COLO668 (cell line): Measurements from ENCODE around the gene SYCE1L.
A peak's percentile ranks its signal among the peaks of the same experiment; 100 is the strongest.
"Not testable (repeated sequence)": the region's sequence is repeated elsewhere in the genome, so short reads cannot be mapped to it uniquely, and the experiment has no call there.

Experiments used
- DNase-seq: peaks from one replicate; lab custom pipeline; 2025; ENCODE audit not compliant: unreplicated experiment; lab: John Stamatoyannopoulos, UW

SYCE1L gene

DNA sequence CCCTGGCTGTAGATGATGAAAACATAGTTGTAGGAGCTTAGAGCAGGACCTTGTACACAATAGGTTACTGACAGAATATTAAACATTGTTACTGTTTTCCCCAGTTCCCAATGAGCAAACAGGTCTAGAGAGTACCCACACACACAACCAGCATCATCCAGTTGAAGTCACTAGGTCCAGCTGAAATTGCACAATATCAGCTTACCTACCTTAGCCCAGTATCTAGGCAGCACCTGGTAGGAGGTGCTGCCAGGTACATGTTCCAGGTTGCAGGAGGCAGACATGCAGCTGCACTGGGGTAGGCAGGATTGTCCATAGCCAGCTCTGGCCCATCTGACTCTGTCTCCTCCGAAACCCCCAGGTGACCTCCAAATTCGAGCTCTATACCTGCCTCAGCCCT is 1.5 kb upstream of the SYCE1L start:
- no peak for DNase-seq

DNA sequence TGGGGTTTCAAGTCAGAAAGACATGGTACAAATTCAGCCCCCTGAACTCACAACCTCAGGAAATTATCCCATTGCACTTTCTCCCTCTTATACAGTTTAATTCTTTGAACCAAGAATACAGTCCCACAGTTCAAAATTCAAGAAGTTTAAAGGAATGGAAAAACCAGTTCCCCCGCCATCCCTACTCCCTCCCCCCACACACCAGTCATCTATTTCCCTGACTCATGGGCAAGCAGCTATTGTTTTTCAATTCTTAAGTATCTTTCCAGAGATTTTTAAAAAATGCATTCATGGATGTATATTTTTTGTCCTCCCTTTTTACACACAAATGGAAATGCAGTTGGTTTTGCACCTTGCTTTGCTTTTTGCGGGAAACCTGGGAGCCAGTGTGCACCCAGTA is 7.3 kb downstream of the SYCE1L start:
- DNase-seq = no peak

DNA sequence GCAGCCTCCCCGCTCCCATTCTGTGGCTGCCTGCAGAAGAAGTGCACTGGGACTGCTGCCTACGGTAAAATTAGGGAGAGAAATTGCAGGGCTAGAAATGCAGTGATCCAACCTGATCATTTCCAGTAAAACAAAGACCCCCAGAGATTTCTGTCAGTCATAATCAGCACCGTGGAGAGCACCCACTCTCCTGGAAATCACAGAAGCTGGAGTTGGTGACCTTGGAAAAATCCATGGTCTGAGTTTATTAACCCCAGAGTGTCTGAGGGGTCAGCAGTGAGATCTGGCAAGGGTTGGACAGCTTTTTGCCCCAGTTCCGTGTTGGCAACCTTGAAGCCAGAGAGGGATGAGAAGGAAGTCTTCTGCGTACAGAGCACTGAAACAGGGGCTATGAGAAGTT is 7.8 kb downstream of the SYCE1L start:
- DNase-seq = no peak

DNA sequence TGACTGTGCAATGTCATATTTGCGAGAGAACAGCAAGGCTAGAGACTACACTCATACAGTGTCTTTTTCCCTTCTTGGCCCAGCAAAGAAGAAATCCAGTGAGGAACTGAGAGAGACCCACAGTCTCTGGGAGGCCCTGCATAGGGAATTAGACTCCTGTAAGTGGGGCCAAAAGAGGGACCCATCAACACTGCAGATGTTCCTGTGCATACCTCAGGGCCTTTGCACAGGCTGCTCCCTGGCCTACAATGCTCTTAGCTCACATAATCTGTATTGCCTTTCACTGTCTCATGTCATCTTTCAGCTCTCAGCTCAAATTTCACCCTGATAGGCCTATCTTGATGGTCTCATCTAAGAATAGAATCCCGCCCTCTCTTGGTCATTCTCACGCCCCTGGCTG is 9.2 kb downstream of the SYCE1L start:
- no peak for DNase-seq

DNA sequence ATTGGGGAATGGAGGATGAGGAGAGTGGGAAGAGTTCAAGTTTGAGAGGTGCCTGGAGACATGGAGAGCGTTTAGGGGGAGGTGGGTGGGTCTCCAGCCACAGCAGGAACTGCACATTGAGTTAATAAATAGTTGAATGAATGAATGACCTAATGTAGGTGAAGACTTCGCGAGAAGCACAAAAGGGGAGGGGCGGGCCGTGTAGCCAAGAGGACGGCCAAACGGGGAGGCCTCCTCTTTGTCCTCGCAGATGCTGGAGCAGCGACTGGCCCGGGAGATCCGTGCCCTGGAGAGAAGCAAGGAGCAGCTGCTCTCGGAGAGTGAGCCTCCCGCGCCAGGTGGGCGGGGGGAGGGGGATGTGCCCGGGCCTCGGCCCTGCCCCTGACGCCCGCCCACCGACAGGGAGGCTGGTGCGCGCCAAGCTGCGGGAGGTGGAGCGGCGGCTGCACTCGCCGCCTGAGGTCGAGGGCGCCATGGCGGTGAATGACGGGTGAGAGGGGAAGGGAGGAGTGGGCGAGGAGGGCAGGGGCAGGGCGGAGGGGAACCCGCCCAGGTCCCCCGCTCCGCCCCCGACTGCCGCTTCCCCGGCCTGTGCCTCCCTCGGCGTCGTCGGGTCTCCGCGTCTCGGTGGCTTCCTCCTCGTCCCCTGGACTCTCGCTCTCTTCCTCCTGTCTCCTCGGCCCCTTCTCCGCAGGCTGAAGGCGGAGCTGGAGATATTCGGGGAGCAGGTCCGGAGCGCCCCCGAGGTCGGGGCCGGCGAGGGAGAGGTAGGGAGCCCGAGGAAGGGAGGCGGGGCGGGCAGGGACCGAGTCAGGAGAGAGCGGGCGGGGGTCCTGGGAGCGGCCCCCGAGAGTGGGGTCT is 12.9 kb downstream of the SYCE1L start:
- peak; percentile 93 for DNase-seq

DNA sequence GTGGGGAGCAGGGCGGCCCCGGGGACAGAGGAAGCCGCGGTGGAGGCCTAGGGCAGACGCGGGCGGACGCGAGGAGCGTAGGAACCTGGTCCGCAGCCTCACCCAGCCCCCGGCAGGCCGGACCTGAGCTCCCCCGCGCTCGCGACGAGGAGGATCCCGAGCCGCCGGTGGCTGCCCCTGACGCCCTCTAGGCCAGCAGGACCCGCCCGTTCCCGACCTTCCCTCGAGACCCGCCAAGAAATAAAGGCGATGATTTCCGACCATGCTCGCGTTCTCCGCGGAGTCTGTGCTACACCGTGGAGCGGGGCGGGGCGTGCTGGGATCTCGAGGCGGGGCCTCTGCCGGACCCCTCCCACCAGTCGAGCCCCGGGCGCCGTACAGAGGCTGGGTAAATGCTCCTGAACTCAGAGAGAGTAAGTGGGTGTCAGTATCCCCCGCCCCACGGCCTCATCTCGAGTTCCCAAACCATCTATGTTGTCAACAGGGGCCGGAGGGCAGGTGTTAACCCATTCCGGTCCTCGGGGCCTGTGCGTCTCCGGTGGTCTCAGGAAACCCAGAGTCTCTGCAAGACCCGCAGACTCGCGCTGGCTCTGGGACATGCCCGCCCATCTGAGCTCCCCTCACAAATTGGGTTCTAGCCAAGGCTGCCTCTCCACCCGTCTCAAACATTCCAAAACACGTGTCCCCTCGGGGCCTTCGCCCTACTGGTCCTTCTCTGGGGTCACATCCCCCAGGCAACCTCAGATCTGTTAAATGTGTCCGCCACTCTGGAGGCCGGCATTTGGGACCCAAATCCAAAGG is 13.7 kb downstream of the SYCE1L start:
- peak; percentile 77 for DNase-seq

DNA sequence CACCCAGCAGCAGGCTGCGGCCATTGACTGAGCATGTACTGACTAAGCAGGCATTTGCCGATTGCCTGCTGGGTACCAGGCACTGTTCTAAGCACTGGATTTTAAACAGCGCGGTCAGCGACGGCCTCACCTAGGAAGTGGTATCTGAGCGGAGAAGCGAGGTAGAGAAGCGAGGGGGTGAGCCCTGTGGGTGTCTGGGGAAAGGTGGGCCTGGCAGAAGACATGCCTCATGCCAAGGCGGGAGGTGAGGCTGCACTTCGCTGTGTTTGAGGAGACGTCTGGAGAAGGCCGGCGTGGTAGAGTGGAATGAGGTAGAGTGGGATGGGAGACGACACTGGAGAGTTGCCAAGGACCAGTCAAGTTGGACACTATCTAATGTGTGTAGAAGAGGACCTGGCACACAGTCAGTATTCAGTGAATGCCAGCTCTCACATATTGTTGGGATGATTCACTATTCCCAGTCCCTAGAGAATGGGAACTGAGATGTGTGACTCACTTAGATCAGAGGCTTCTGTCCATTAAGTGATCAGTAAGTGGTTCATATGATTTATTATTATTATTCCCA is 14.4 kb downstream of the SYCE1L start:
- DNase-seq = no peak

DNA sequence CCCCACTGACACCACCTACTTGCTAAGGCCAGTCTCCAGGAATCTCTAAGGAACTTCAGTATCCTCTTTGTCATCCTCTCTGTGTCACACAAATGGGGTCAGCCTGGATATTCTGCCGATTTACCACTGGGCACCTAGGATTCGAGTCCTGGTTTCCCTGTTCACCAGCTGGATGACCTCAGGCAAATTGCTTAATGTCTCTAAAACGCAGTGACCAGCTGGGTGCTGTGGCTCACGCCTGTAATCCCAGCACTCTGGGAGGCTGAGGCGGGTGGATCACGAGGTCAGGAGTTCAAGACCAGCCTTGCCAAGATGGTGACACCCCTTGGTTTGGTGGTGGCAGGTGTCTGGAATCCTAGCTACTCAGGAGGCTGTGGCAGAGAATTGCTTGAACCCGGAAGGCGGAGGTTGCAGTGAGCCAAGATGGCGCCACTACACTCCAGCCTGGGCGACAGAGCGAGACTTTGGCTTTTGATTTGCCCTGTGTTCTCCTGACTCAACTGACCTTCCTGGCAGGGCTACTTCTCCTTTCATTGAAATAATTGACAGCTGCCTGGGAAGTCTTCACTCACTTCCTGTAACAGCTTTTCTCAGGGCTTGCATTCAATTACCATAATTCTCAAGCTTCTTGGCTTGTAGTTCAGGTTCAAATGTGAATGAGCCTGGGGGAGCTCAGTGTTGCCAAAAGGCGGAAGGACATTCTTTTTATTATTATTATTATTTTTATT is 15.4 kb downstream of the SYCE1L start:
- no peak for DNase-seq

DNA sequence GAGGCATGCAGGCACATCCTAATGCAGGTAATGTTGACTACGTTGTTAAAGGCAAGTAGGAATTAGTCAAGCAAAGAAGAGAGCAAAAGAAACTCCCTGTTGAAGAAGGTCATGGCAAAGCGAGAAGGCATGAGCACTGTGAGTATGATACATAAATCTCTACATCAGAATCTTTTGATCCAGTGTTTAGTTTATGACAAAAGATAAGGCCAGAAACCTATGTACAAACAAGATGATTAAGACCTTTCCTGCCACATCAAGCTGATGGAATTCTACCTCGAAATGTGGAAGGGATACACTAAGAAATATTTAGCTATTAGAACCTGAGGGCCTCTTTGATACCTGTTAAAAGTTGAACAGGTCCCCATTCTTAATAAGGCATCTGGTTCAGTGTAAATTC is 20.2 kb downstream of the SYCE1L start:
- DNase-seq = no peak

DNA sequence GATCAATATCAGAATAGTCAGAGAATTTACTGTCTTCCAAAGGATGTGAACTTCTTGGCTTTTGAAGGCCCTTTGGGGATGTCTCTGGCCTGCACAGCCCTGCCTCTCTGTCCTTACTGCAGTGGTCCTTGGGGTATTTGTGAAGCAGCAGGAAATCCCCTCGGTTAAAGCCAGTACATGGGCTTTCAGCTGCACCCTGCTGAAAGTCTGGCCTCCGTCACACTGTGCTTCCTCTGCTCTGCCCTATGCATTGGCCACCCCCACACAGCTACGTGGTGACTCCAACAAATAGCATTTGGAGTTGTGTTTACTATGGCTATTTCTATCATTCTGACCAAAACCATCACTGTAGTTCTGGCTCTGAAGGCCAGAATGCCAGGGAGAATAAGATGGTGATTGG is 21.2 kb downstream of the SYCE1L start:
- no peak for DNase-seq

DNA sequence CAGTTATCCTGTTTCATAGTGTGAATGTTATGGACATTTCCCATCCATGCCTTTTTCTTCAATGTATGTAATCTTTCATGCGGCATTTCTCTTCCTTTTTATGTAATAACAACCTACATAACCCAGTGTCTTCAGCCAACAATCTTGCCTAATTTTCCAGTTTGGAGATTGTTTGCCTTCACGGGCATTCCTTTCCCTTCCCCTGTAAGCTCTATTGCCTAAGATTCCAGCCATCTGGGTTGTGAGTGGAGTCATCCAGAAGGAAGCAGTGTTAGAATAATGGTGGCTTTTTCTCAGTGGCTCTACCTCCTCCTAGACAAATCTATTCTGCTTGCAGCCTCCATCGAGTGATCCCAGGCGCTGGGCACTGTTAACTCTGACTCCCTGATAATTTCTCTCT is 22.3 kb downstream of the SYCE1L start:
- DNase-seq = no peak

DNA sequence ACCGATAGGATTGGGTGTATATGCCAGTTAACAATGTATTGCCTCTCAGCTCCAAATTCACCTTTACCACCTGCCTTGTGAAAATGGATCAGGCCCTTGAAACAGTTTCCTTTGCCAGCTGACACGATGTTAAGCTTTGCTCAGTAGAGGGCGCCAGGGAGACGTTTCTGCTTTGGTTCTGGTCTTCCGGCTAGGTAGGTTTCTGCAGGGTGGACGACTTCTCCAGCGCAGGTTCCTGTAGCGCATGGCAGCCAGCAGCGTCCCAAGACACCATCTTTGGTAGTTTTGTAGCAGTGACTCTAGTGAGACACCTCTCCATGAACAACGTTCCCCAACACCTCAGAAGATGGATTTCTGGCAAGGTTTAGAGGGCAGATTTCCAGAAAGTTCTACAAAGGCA is 24.0 kb downstream of the SYCE1L start:
- peak; percentile 27 for DNase-seq

DNA sequence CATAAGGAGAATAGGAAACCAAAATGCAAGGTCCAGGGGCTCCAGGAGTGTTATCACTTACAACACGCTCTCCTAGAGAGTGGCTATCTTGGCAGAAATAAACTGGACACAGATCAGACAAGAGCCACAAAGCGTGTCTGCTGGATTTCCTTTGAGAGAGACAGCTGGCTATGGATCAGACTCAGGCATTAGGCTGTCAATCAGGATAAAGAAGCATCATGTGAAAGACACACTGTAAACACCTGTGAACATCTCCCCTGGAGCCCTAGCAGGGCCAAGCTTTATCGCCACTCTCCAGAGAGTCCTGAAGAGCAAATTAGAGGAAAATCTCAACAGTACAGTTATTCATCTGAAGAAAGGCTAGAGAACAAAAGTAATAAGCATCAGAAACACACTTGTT is 26.0 kb downstream of the SYCE1L start:
- DNase-seq = no peak

DNA sequence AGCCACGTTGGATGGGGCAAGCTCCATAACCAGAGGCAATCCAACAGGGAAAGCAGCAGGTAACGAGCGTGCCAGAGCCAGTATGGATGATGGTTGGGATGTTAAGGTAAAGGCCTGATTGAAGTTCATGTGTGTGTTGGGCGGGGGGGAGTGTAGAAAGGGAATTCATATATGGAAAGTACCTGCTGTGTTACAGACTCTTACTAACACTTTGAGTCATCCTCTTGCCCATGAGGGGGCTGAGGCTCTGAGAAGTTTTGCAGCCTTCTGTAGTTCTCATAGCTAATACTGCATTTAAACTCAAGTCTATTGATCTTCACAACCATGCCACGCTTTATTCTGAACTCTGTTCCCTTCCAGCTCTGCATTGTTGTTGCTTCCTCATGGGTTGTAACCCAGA is 28.5 kb downstream of the SYCE1L start:
- no peak for DNase-seq

DNA sequence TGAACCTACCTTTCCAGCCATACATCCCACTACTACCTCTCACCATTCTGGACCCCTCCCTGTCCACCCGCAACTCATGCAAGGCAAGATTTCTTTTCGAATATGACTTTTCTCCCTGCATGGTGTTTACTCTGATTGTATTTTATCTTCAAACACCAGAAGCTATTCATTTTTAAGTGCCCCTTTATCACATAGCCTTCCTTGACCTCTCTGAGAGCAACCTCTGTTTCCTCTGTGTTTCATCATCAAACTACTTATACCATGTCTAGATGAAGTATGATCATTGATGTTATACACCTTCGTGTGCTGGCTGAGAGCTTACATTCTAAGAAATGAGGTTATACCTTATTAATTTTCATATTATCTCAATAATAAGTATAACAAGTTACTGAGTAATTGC is 31.8 kb downstream of the SYCE1L start:
- no peak for DNase-seq

DNA sequence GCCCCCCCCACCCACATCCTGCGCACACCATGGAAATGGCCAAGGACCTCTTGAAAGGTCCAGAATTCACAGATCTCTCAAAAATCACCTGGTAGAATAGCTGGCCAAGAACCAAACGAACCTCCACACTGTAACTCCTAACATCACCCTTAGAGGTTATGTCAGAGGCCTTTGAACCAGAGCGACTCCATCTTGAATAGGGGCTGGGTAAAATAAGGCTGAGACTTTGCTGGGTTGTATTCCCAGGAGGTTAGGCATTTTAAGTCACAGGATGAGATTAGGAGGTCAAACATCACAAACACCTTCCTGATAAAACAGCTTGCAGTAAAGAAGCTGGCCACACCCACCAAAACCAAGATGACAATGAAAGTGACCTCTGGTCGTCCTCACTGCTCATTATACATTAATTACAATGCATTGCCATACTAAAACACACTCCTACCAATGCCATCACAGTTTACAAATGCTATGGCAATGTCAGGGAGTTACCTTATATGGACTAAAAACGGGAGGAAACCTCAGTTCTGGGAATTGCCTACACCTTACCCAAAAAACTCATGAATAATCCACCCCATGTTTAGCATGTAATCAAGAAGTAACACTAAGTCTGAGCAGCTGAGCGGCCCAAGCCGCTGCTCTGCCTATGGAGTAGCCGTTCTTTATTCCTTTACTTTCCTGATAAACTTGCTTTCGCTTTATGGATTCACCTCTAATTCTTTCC is 34.8 kb downstream of the SYCE1L start:
- DNase-seq = no peak

DNA sequence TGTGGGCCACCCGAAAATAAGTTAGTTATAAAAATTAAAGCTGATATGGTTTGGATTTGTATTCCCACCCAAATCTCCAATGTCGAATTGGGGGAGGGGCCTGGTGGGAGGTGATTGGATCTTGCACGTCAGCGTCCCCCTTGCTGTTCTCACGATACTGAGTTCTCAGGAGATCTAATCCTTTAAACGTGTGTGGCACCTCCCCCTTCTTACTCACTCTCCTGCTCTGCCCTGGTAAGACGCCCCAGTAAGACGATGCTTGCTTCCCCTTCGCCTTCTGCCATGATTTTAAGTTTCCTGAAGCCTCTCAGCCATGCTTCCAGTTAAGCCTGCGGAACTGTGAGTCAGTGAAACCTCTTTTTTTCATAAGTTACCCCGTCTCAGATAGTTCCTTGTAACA is 35.4 kb downstream of the SYCE1L start:
- no peak for DNase-seq

DNA sequence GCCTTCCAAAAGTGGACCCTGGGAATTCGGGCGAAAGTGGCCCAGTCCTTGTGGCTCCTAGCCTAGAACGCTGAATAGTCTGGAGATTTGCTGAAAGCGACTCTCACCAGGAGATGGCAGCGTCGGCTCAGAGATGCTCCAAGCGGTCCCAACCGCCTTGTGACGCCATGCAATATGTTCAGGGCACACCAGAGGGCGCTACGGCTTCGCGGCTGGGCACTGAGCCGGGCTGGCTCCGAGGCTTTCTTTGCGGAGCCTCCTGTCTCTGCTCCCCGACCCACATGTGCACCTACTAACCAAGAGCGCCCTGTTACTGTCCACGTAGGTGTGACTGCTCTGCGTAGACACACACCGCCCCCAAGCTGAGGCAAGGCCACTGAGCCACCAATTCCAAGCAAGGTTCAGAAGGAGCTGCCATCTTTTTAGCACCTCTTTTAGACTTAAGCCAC is 36.9 kb downstream of the SYCE1L start:
- DNase-seq = peak; percentile 88

DNA sequence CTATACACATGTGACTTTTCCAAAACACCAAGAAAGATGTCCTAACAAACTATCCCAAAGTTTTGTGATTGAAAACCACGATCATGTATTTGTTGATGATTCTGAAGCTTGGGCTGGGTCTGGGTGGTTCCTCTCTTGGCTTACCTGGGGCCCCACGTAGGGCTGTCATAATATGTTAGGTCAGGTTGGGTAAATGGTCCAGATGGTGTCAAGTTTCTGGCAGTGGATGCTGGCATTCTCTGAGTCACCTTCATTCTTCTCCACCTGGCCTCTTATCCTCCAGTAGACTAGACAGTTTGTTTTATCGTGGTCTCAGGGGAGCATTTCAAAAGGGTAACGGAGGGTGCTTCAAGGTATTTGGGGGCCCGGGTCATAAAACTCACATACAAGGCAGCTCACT is 39.4 kb downstream of the SYCE1L start:
- DNase-seq = peak; percentile 67

DNA sequence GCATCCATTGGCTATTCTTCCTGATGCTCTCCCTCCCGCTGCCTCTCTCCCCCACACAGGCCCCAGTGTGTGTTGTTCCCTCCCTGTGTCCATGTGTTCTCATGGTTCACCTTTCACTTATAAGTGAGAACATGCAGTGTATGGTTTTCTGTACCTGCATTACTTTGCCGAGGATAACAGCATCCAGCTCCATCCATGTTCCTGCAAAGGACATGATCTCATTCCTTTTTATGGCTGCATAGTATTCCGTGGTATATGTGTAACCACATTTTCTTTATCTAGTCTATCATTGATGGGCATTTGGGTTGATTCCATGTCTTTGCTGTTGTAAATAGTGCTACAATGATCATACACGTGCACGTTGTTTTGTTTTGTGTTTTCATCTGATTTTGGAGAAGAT is 43.3 kb downstream of the SYCE1L start:
- not testable (repeated sequence) for DNase-seq

DNA sequence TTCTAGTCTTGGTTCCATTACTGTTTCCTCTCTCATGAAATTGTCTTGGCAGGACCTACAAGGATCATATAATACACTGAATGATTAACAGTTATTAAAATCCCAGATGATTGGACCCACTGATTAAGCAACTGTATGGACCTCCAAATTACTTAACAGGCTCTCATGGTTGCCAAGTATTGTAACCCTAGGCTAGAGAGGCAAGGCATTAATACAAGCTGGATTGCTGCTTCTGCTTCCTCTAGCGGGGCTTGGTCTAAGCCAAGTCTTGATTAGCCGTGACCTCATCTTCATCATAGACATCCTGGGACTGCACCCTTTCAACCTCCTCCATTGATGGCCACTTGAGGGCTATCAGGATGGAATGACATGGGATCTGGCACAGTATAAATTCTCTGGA is 46.9 kb downstream of the SYCE1L start:
- no peak for DNase-seq
